ENCODE measurements around the gene KIDINS220. TPM values are rescaled to one million over a fixed set of nuclear protein-coding genes. Genes with fewer than 3 reads are reported as not detected.

The KIDINS220 gene
- total and polyA plus RNA-seq, 9 of the 15 experiments (the other 6 are each of a cell fraction or from before 2014, with no cell fraction given), result 15.2 to 48.0 (median 34.4) TPM

GRCh38 chr2:8867363-8867762 is 29.9 kb upstream of the KIDINS220 start:
- Histone ChIP-seq H4K20me1 (replicated peaks; ENCODE audit: control insufficient read depth, insufficient read depth, low read length) (no peaks in the 10 kb centered on the region), H3K9me3 (replicated peaks; ENCODE audit: control insufficient read depth, insufficient read depth, low read depth, low read length) (no peaks in the 10 kb centered on the region), H2AFZ (ENCODE audit: low read depth, low read length) (no peak overlapping the region), H3K36me3 (ENCODE audit: control insufficient read depth, insufficient read depth, low read length) (peaks cover 41% of the 10 kb centered on the region; the same call in 2 of the 3 replicates), H3K4me3 (no peak overlapping the region), H3K9me1 (ENCODE audit: control insufficient read depth, insufficient read depth, low read length) (no peaks in the 10 kb centered on the region), H3K27ac (ENCODE audit: extremely low read depth, low read depth, low read length) (no peak overlapping the region), H3K79me2 (ENCODE audit: control insufficient read depth, insufficient read depth, low read length) (no peaks in the 10 kb centered on the region), H3K4me1 (replicated peaks in 1 of 2; ENCODE audit: control insufficient read depth in 2 of 2, insufficient read depth in 2 of 2, low read length in 2 of 2) (no peaks in the 10 kb centered on the region), H3K27me3 (ENCODE audit: control insufficient read depth in 2 of 2, insufficient read depth in 2 of 2, low read length in 2 of 2) (no peaks in the 10 kb centered on the region), H3K9ac (ENCODE audit: insufficient read depth in 1 of 2, low read depth in 2 of 2, low read length in 2 of 2) (no peak overlapping the region), H3K4me2 (ENCODE audit: insufficient read depth, low read length) (no peak overlapping the region)
- ATAC-seq (no peak), DNase-seq (ENCODE audit: extremely low read depth in 1 of 4, low spot score in 3 of 4) (no peak), FAIRE-seq (no peak)
- in situ Hi-C loops (cut with MboI) (no loop called here), intact Hi-C loops (cut with micrococcal nuclease) (no loop called here)
- BruUV-seq (replicated peaks), result no TSS peak
- TF ChIP-seq KAT2B (IDR thresholded peaks at IDR 0.05; ENCODE audit: low read depth, low read length), result no peak
- TF ChIP-seq POLR2G (IDR thresholded peaks at IDR 0.05; ENCODE audit: low read depth, low read length), result no peak
- TF ChIP-seq GABPB1 (CRISPR knock-in tag; IDR thresholded peaks at IDR 0.05), result no peak
- no peak for TF ChIP-seq SMAD1 (IDR thresholded peaks at IDR 0.05; ENCODE audit: low read depth, low read length, partially characterized antibody)
- no peak for TF ChIP-seq HLTF (IDR thresholded peaks at IDR 0.05)
- no peak for TF ChIP-seq ADNP (tag; IDR thresholded peaks at IDR 0.05)
- 49% methylated on average over 3 of the region's 3 CpGs for WGBS (ENCODE audit: insufficient coverage, low coverage, missing lambda C conversion rate)
- ChIA-PET CTCF (ENCODE audit: low intra/inter-chr PET ratio) (no interaction called here), POLR2A (interaction anchor here (0.5 to 1.0 kb wide), 4 partner anchors 9 to 504 kb away, joined by 3 to 4 read pairs (median 3); no protein-coding TSS in a partner anchor)

Data from K562 (cell line).